IPS-NIHi11 (cell line): ENCODE data around the gene PRDM5.

Source experiments
- DNase-seq: peaks from one replicate; pipeline ENCODE4 v3.0.0; 2012; ENCODE audit warnings: mixed read lengths, low spot score

Gene PRDM5

GRCh38 chr4:120903419-120903818, 19.1 kb downstream of the PRDM5 start:
- no peak for DNase-seq

- DNase-seq = no peak
These were observed 19.6 kb downstream of the PRDM5 start for GRCh38 chr4:120902925-120903324.

GRCh38 chr4:120901731-120902130, 20.8 kb downstream of the PRDM5 start:
- DNase-seq = no peak

- DNase-seq = no peak
These were observed 24.4 kb downstream of the PRDM5 start for GRCh38 chr4:120897981-120898719.

GRCh38 chr4:120895554-120895953, 27.0 kb downstream of the PRDM5 start:
- DNase-seq = no peak

- DNase-seq = no peak
These were observed 29.2 kb downstream of the PRDM5 start for GRCh38 chr4:120893314-120893713.

- DNase-seq = no peak
These were observed 36.3 kb downstream of the PRDM5 start for GRCh38 chr4:120886191-120886590.

GRCh38 chr4:120881846-120882245, 40.7 kb downstream of the PRDM5 start:
- no peak for DNase-seq

GRCh38 chr4:120881351-120881750, 41.2 kb downstream of the PRDM5 start:
- DNase-seq = no peak

- DNase-seq = no peak
These were observed 45.5 kb downstream of the PRDM5 start for GRCh38 chr4:120877021-120877420.

- DNase-seq = peak; percentile 14
These were observed 47.4 kb downstream of the PRDM5 start for GRCh38 chr4:120874792-120875774.

GRCh38 chr4:120873554-120873953, 49.0 kb downstream of the PRDM5 start:
- no peak for DNase-seq

GRCh38 chr4:120871173-120871572, 51.4 kb downstream of the PRDM5 start:
- DNase-seq = no peak

GRCh38 chr4:120870279-120870673, 52.2 kb downstream of the PRDM5 start:
- peak; percentile 38 for DNase-seq

GRCh38 chr4:120869613-120870278, 52.8 kb downstream of the PRDM5 start:
- no peak for DNase-seq

GRCh38 chr4:120867506-120867905, 55.0 kb downstream of the PRDM5 start:
- DNase-seq = no peak

- peak; percentile 34 for DNase-seq
These were observed 56.5 kb downstream of the PRDM5 start for GRCh38 chr4:120865985-120866384.

- DNase-seq = no peak
These were observed 57.6 kb downstream of the PRDM5 start for GRCh38 chr4:120864969-120865368.

- no peak for DNase-seq
These were observed 60.1 kb downstream of the PRDM5 start for GRCh38 chr4:120862432-120862831.

- DNase-seq = no peak
These were observed 60.7 kb downstream of the PRDM5 start for GRCh38 chr4:120861852-120862251.

GRCh38 chr4:120858776-120859175, 63.8 kb downstream of the PRDM5 start:
- DNase-seq = no peak

- DNase-seq = no peak
These were observed 65.2 kb downstream of the PRDM5 start for GRCh38 chr4:120857312-120857711.

- DNase-seq = no peak
These were observed 66.2 kb downstream of the PRDM5 start for GRCh38 chr4:120856294-120856693.
